ENCODE measurements around the gene IL16.

Gene IL16

GRCh38 chr15:81257435-81257834, 60.8 kb downstream of the IL16 start:
- DNase-seq = no peak

- no peak for DNase-seq
These were observed 61.8 kb downstream of the IL16 start for GRCh38 chr15:81258455-81258854.

GRCh38 chr15:81259760-81260298, 63.1 kb downstream of the IL16 start:
- DNase-seq = no peak

GRCh38 chr15:81261172-81261811, 64.6 kb downstream of the IL16 start:
- DNase-seq = no peak

GRCh38 chr15:81263477-81263876, 66.8 kb downstream of the IL16 start:
- no peak for DNase-seq

- DNase-seq = no peak
These were observed 67.6 kb downstream of the IL16 start for GRCh38 chr15:81264072-81264857.

GRCh38 chr15:81265256-81265943, 68.7 kb downstream of the IL16 start:
- DNase-seq = peak in 2 of 3 experiments; percentile 82

GRCh38 chr15:81265944-81266775, 69.5 kb downstream of the IL16 start:
- DNase-seq = peak; percentile 63 to 93 (median 72)

GRCh38 chr15:81268340-81268739, 71.7 kb downstream of the IL16 start:
- DNase-seq = no peak

- no peak for DNase-seq
These were observed 72.4 kb downstream of the IL16 start for GRCh38 chr15:81268881-81269601.

- DNase-seq = no peak
These were observed 73.5 kb downstream of the IL16 start for GRCh38 chr15:81270188-81270587.

- no peak for DNase-seq
These were observed 74.3 kb downstream of the IL16 start for GRCh38 chr15:81270781-81271491.

GRCh38 chr15:81271761-81272644, 75.3 kb downstream of the IL16 start:
- no peak for DNase-seq

GRCh38 chr15:81273200-81273599, 76.5 kb downstream of the IL16 start:
- no peak for DNase-seq

GRCh38 chr15:81273855-81274254, 77.2 kb downstream of the IL16 start:
- DNase-seq = no peak

GRCh38 chr15:81274255-81274654, 77.6 kb downstream of the IL16 start:
- DNase-seq = peak in 1 of 3 experiments; percentile 55

GRCh38 chr15:81274931-81275707, 78.4 kb downstream of the IL16 start:
- DNase-seq = peak; percentile 53 to 90 (median 62)

GRCh38 chr15:81275711-81276392, 79.2 kb downstream of the IL16 start:
- DNase-seq = no peak

GRCh38 chr15:81276967-81277366, 80.3 kb downstream of the IL16 start:
- no peak for DNase-seq
